ENCODE results near the gene PHACTR1. TPM values are rescaled to one million over a fixed set of nuclear protein-coding genes. Genes with fewer than 3 reads are reported as not detected.

The PHACTR1 gene
- total and polyA plus RNA-seq, 2 of the 4 experiments (the other 2 are of a cell fraction) = not detected

DNA sequence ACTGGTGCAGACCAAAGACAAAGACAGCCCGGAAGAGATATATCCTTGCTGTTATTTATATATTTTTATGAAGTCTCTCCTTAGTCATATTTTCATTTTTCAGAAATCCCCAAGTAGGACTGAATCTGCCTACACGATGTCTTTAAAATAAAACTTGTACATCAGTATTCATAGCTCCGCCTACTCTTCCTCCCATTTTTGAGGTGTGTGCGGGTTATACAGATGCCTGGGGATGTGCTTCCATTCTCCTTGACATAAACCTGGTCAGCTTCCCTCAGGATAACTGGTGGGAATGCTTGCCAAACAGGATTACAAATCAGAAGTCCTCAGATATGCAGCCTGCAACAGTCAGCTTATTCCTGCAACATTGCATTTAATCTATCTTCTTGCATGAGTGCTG lies 264.2 kb downstream of the PHACTR1 start:
- ChIA-PET CTCF (no interaction called here), POLR2A (ENCODE audit: unreplicated experiment) (no interaction called here)
- H3K14ac ChIP-seq (replicated peaks; ENCODE audit: low read depth, low read length) = no peak overlapping the region
- no peak overlapping the region for H4K5ac ChIP-seq (ENCODE audit: low read depth, low read length)
- no peak overlapping the region for H2AK5ac ChIP-seq (ENCODE audit: low read depth, low read length)
- H3K9me1 ChIP-seq (ENCODE audit: insufficient read depth, low read length) = no peaks in the 10 kb centered on the region
- TF ChIP-seq RFX5 (IDR thresholded peaks at IDR 0.05; ENCODE audit: low read depth, low read length) (no peak), FOS (IDR thresholded peaks at IDR 0.05; ENCODE audit: low read depth, low read length) (no peak), CHD1 (IDR thresholded peaks at IDR 0.05; ENCODE audit: low read depth, low read length) (no peak), NFE2L2 (IDR thresholded peaks at IDR 0.05; ENCODE audit: low read depth, low read length) (no peak), RCOR1 (IDR thresholded peaks at IDR 0.05; ENCODE audit: insufficient replicate concordance, low read length) (no peak), RAD21 (IDR thresholded peaks at IDR 0.05; ENCODE audit: low read length) (no peak), MXI1 (IDR thresholded peaks at IDR 0.05; ENCODE audit: borderline replicate concordance, low read depth, low read length) (no peak), MAZ (IDR thresholded peaks at IDR 0.05; ENCODE audit: borderline replicate concordance, low read depth, low read length) (no peak), SMC3 (IDR thresholded peaks at IDR 0.05; ENCODE audit: low read depth, low read length) (no peak)
- TF ChIP-seq, protein P1, sequence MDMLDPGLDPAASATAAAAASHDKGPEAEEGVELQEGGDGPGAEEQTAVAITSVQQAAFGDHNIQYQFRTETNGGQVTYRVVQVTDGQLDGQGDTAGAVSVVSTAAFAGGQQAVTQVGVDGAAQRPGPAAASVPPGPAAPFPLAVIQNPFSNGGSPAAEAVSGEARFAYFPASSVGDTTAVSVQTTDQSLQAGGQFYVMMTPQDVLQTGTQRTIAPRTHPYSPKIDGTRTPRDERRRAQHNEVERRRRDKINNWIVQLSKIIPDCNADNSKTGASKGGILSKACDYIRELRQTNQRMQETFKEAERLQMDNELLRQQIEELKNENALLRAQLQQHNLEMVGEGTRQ (IDR thresholded peaks at IDR 0.05; ENCODE audit: low read depth, low read length) = no peak
- TF ChIP-seq, protein P2, sequence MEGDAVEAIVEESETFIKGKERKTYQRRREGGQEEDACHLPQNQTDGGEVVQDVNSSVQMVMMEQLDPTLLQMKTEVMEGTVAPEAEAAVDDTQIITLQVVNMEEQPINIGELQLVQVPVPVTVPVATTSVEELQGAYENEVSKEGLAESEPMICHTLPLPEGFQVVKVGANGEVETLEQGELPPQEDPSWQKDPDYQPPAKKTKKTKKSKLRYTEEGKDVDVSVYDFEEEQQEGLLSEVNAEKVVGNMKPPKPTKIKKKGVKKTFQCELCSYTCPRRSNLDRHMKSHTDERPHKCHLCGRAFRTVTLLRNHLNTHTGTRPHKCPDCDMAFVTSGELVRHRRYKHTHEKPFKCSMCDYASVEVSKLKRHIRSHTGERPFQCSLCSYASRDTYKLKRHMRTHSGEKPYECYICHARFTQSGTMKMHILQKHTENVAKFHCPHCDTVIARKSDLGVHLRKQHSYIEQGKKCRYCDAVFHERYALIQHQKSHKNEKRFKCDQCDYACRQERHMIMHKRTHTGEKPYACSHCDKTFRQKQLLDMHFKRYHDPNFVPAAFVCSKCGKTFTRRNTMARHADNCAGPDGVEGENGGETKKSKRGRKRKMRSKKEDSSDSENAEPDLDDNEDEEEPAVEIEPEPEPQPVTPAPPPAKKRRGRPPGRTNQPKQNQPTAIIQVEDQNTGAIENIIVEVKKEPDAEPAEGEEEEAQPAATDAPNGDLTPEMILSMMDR (conservative IDR thresholded peaks at IDR 0.05; ENCODE audit: low read depth, low read length) = no peak
- TF ChIP-seq, protein P3, sequence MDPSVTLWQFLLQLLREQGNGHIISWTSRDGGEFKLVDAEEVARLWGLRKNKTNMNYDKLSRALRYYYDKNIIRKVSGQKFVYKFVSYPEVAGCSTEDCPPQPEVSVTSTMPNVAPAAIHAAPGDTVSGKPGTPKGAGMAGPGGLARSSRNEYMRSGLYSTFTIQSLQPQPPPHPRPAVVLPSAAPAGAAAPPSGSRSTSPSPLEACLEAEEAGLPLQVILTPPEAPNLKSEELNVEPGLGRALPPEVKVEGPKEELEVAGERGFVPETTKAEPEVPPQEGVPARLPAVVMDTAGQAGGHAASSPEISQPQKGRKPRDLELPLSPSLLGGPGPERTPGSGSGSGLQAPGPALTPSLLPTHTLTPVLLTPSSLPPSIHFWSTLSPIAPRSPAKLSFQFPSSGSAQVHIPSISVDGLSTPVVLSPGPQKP (IDR thresholded peaks at IDR 0.05; ENCODE audit: borderline replicate concordance, low read depth, low read length) = no peak
- H2AFZ ChIP-seq (replicated peaks; ENCODE audit: low read length, poor library complexity) = no peak overlapping the region
- no CpG with 5 or more reads among the region's 4 CpGs for WGBS, 2 experiments (ENCODE audit: extremely low coverage in 2 of 2, insufficient read length in 1 of 2)
- H3K79me1 ChIP-seq (ENCODE audit: low read depth in 1 of 2, low read length in 2 of 2) = no peaks in the 10 kb centered on the region
- no peak overlapping the region for H4K8ac ChIP-seq (ENCODE audit: low read depth in 2 of 2, low read length in 2 of 2)
- H2AK9ac ChIP-seq (replicated peaks; ENCODE audit: low read depth, low read length, poor library complexity) = no peak overlapping the region
- H3K23ac ChIP-seq (ENCODE audit: low read depth, low read length) = no peak overlapping the region
- no peak overlapping the region for H3K4me3 ChIP-seq (ENCODE audit: insufficient read depth, low read depth, low read length)
- no peak overlapping the region for H2BK15ac ChIP-seq (ENCODE audit: low read depth, low read length)
- no peak overlapping the region for H3K9ac ChIP-seq (ENCODE audit: low read depth, low read length)
- intact Hi-C loops (cut with micrococcal nuclease) (no loop called here), in situ Hi-C loops (cut with MboI; ENCODE audit: low sequenced_read_pairs) (no loop called here), dilution Hi-C loops (cut with HindIII; ENCODE audit: low sequenced_read_pairs, unreplicated experiment) (no loop called here)
- H2BK120ac ChIP-seq (ENCODE audit: low read depth, low read length) = no peak overlapping the region
- DNase-seq = no peak
- no peak overlapping the region for H3K4me2 ChIP-seq (ENCODE audit: low read depth, low read length)
- H3K36me3 ChIP-seq (ENCODE audit: control insufficient read depth, insufficient read depth, low read length) = no peaks in the 10 kb centered on the region
- H3K56ac ChIP-seq (ENCODE audit: extremely low read depth, insufficient read depth, low read length) = no peak overlapping the region
- H4K91ac ChIP-seq (ENCODE audit: insufficient read depth, low read depth, low read length) = no peak overlapping the region
- BruUV-seq (replicated peaks) = no TSS peak
- H2BK5ac ChIP-seq (ENCODE audit: low read depth, low read length, poor library complexity, severe bottlenecking) = no peak overlapping the region
- no peak overlapping the region for H3K4ac ChIP-seq (ENCODE audit: low read depth, low read length)
- H3K18ac ChIP-seq (ENCODE audit: low read depth, low read length) = no peak overlapping the region
- H3K4me1 ChIP-seq (ENCODE audit: control insufficient read depth, insufficient read depth, low read length) = no peaks in the 10 kb centered on the region
- H4K20me1 ChIP-seq (ENCODE audit: insufficient read depth, low read length) = no peaks in the 10 kb centered on the region
- H3K27me3 ChIP-seq (ENCODE audit: control insufficient read depth, insufficient read depth, low read length) = no peaks in the 10 kb centered on the region
- no peak for ATAC-seq (ENCODE audit: low read depth)
- H3K27ac ChIP-seq (ENCODE audit: insufficient read depth, low read length) = no peak overlapping the region
- peaks cover 5% of the 10 kb centered on the region; the same call in 1 of the 2 replicates for H3K9me3 ChIP-seq (ENCODE audit: control insufficient read depth, insufficient read depth, low read length)
- no peak overlapping the region for H2BK20ac ChIP-seq (ENCODE audit: low read depth, low read length)
